ENCODE data around the gene EIF2B5.
"Not testable (repeated sequence)": the region's sequence is repeated elsewhere in the genome, so short reads cannot be mapped to it uniquely, and the experiment has no call there.

EIF2B5 gene

DNA sequence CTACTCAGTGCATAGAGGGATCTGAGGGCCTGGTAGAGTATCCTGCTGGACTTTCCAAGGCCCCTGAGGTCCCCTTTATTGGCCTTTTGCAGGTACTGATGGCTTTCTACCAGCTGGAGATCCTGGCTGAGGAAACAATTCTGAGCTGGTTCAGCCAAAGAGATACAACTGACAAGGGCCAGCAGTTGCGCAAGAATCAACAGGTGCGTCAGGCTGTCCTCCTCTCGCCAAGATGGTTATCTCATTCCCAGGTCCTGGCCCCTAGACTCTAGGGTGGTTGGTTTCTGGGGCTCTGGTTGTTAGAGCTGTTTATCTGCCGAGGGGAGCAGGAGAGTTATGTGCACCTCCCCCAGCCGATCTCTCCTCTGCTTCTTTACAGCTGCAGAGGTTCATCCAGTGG is 9.3 kb downstream of the EIF2B5 start:
- no peak for DNase-seq (ENCODE audit: low read depth)
- H3K4me3 ChIP-seq (ENCODE audit: control insufficient read depth, low read depth, low read length), result no peak overlapping the region
- TF ChIP-seq, protein P1, sequence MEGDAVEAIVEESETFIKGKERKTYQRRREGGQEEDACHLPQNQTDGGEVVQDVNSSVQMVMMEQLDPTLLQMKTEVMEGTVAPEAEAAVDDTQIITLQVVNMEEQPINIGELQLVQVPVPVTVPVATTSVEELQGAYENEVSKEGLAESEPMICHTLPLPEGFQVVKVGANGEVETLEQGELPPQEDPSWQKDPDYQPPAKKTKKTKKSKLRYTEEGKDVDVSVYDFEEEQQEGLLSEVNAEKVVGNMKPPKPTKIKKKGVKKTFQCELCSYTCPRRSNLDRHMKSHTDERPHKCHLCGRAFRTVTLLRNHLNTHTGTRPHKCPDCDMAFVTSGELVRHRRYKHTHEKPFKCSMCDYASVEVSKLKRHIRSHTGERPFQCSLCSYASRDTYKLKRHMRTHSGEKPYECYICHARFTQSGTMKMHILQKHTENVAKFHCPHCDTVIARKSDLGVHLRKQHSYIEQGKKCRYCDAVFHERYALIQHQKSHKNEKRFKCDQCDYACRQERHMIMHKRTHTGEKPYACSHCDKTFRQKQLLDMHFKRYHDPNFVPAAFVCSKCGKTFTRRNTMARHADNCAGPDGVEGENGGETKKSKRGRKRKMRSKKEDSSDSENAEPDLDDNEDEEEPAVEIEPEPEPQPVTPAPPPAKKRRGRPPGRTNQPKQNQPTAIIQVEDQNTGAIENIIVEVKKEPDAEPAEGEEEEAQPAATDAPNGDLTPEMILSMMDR (conservative IDR thresholded peaks at IDR 0.05; ENCODE audit: control insufficient read depth, insufficient read depth, low read depth, low read length), result no peak

DNA sequence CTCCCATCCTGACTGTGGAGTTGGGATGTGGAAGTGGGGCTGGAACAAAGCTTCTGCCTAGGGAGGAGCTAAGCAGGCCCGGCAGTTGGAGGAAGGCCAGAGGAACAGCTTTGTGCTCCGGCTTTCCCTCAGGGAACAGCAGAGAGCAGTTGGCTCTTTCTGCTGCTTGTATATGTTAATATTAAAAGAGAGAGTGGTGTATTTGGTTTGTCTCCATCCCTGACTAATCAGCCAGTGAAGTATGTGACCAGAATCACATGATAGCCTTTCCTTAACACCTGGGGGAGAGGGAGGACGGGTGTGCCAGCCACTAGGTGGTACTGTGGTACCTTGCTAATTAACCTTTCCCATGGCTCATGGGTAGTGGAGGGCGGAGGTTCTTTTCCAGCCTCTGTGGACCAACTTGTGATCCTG is 10.0 kb downstream of the EIF2B5 start:
- peak; percentile 70 for DNase-seq (ENCODE audit: low read depth)
- no peak overlapping the region for H3K4me3 ChIP-seq (ENCODE audit: control insufficient read depth, low read depth, low read length)
- TF ChIP-seq, protein P1 (conservative IDR thresholded peaks at IDR 0.05; ENCODE audit: control insufficient read depth, insufficient read depth, low read depth, low read length), result peak; percentile 49

DNA sequence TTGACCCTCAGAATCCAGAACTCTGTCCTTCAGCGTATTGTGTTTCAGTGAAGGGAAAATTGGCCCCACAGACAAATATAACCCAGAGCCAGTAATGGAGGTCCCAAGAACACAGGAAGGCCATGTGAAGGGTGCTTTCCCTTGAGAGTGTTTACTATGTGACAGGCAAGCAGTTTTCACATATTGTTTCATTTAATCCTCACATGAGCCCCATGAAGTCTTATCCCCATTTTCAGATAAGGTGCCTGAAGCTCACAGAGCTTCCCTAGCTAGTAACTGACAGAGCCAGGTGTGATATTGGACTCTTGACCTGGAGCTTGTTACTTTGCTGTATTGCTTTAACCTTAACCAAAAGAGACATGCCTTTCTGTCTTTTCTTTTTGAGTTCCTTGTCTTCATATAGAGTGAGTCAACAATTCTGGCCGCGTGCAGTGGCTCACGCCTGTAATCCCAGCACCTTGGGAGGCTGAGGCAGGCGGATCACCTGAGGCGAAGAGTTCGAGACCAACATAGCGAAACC is 10.7 kb downstream of the EIF2B5 start:
- TF ChIP-seq, protein P1 (conservative IDR thresholded peaks at IDR 0.05; ENCODE audit: control insufficient read depth, insufficient read depth, low read depth, low read length), result no peak
- no peak for DNase-seq (ENCODE audit: low read depth)
- H3K4me3 ChIP-seq (ENCODE audit: control insufficient read depth, low read depth, low read length), result no peak overlapping the region

DNA sequence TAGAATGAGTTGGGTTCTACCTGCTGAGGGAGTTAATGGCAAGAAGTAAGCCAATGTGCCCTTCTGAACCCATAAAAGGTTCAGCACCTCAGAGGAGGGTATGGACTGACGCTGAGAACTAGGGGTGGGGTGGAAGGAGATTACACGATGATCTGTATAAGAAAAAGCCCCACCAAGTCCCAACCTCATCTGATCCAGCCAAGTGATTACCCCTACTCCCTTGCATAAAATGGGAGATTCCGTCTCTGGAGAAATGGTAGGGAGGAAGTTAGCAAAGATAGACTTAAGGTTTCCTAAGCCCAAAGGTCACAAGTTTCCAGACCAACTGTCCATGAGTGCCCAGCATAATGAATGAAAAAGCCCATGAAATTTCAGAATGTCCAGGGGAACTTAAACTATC is 12.9 kb downstream of the EIF2B5 start:
- no peak for DNase-seq (ENCODE audit: low read depth)
- H3K4me3 ChIP-seq (ENCODE audit: control insufficient read depth, low read depth, low read length), result no peak overlapping the region
- TF ChIP-seq, protein P1 (conservative IDR thresholded peaks at IDR 0.05; ENCODE audit: control insufficient read depth, insufficient read depth, low read depth, low read length), result no peak

DNA sequence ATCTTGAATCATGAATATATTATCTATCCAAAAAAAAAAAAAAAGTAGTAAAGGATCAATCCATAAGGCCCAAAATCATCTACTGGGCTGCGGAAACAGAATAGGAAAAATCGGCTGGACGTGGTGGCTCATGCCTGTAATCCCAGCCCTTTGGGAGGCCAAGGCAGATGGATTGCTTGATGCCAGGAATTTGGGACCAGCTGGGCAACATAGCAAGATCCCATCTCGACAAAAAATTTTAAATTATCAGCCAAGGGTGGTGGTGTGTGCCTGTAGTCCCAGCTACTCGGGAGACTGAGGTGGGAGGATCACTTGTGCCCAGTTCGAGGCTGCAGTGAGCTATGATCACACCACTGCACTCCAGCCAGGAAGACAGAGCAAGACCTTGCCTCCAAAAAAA is 14.0 kb downstream of the EIF2B5 start:
- DNase-seq (ENCODE audit: low read depth), result no peak
- no peak overlapping the region for H3K4me3 ChIP-seq (ENCODE audit: control insufficient read depth, low read depth, low read length)
- TF ChIP-seq, protein P1 (conservative IDR thresholded peaks at IDR 0.05; ENCODE audit: control insufficient read depth, insufficient read depth, low read depth, low read length), result no peak

DNA sequence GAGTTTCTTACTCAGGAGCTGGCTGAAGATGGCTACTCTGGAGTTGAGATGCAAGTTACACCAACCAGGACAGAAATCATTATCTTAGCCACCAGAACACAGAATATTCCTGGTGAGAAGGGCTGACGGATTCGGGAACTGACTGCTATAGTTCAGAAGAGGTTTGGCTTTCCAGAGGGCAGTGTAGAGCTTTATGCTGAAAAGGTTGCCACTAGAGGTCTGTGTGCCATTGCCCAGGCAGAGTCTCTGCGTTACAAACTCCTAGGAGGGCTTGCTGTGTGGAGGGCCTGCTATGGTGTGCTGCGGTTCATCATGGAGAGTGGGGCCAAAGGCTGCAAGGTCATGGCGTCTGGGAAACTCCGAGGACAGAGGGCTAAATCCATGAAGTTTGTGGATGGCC is 14.6 kb downstream of the EIF2B5 start:
- DNase-seq (ENCODE audit: low read depth), result peak; percentile 38
- TF ChIP-seq, protein P1 (conservative IDR thresholded peaks at IDR 0.05; ENCODE audit: control insufficient read depth, insufficient read depth, low read depth, low read length), result peak; percentile 28
- H3K4me3 ChIP-seq (ENCODE audit: control insufficient read depth, low read depth, low read length), result not testable (repeated sequence)
